Measurements from ENCODE around the gene LAMTOR2. TPM values are rescaled to one million over a fixed set of nuclear protein-coding genes. Genes with fewer than 3 reads are reported as not detected.

LAMTOR2 gene
- total and polyA plus RNA-seq, 5 donors from 2014 or later: 20.2 to 162 (median 118) TPM

GRCh38 chr1:156102633-156103511 is 48.3 kb downstream of the LAMTOR2 start:
- H3K27ac ChIP-seq (ENCODE audit: insufficient read depth, low read length, poor library complexity, severe bottlenecking): peak overlapping the region; percentile 99
- peaks cover 0 to 4% (median 0%) of the 10 kb centered on the region in 7 donors for H3K9me3 Mint-ChIP-seq
- peaks cover 5% of the 10 kb centered on the region for H3K27me3 Mint-ChIP-seq
- peaks cover 3 to 59% (median 36%) of the 10 kb centered on the region in 4 donors for H3K4me1 Mint-ChIP-seq
- no peaks in the 10 kb centered on the region for H3K27me3 ChIP-seq (ENCODE audit: control insufficient read depth, insufficient read depth, low read length)
- no peak overlapping the region for H3K4me3 Mint-ChIP-seq
- H3K27ac Mint-ChIP-seq: peak overlapping the region; percentile 78 to 99 (median 90)
- no peak overlapping the region for H3K4me3 ChIP-seq (ENCODE audit: low read depth, low read length)
- H3K36me3 Mint-ChIP-seq: no peaks in the 10 kb centered on the region
- peaks cover 41% of the 10 kb centered on the region for H3K4me1 ChIP-seq (ENCODE audit: control insufficient read depth, insufficient read depth, low read length, poor library complexity, severe bottlenecking)
- no peaks in the 10 kb centered on the region for H3K36me3 ChIP-seq (ENCODE audit: control insufficient read depth, insufficient read depth, low read length)
- ATAC-seq (ENCODE audit: low read depth in 2 of 2) (no peak), DNase-seq (no peak)
- H3K9me3 ChIP-seq (ENCODE audit: control insufficient read depth in 2 of 2, low read length in 2 of 2): no peaks in the 10 kb centered on the region

- peaks cover 0 to 4% (median 0%) of the 10 kb centered on the region in 7 donors for H3K9me3 Mint-ChIP-seq
- Histone ChIP-seq H3K4me3 (ENCODE audit: low read depth, low read length) (no peak overlapping the region), H3K9me3 (ENCODE audit: control insufficient read depth in 2 of 2, low read length in 2 of 2) (no peaks in the 10 kb centered on the region), H3K27ac (ENCODE audit: insufficient read depth, low read length, poor library complexity, severe bottlenecking) (peak overlapping the region; percentile 99), H3K36me3 (ENCODE audit: control insufficient read depth, insufficient read depth, low read length) (no peaks in the 10 kb centered on the region), H3K4me1 (ENCODE audit: control insufficient read depth, insufficient read depth, low read length, poor library complexity, severe bottlenecking) (peaks cover 41% of the 10 kb centered on the region), H3K27me3 (ENCODE audit: control insufficient read depth, insufficient read depth, low read length) (no peaks in the 10 kb centered on the region)
- peaks cover 5% of the 10 kb centered on the region for H3K27me3 Mint-ChIP-seq
- peak overlapping the region; percentile 90 to 100 (median 99) for H3K27ac Mint-ChIP-seq
- H3K4me1 Mint-ChIP-seq: peaks cover 0 to 57% (median 31%) of the 10 kb centered on the region in 4 donors
- ATAC-seq (ENCODE audit: low read depth in 2 of 2): no peak
- DNase-seq: peak in 1 of 3 donors; percentile 33
- H3K36me3 Mint-ChIP-seq: no peaks in the 10 kb centered on the region
- peak overlapping the region in 2 of 4 donors; percentile 12 to 93 for H3K4me3 Mint-ChIP-seq
These were observed 49.0 kb downstream of the LAMTOR2 start for GRCh38 chr1:156103521-156103947.

DNA sequence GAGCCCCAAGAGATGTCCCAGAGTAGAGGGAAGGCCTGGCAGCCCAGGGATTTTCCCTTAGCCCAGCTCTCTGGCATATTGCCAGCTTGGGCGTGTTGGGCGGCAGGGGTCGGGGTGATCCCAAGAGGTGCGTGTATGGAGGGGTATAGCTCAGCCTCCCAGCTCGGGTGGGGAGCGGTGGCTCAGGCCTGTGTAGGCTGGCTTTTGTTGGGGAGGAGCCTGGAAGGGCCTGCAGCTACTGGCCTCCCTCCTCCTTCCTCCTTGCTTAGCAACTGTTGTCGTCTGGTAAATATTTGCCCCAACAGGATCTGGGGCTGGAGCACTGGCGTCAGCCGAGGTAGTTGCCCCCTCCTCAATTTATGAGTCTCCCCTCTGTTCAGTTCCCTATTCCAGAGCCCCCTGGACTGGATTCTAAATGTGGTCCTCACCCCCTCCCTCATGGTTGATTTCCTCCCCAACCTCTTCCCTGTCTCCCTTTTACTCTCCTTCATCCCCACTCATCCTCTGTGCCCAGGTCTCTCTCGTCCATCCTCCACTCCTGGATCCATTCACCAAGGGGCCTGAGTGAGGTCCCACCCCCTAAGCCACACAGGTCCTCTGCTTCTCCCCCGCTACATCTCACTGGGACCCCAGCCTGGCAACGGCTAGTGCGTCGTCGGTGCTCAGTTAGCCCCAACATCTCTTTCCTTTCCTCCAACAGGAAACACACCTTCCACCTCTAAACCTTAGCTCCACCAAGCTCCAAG is 49.7 kb downstream of the LAMTOR2 start:
- H3K27ac Mint-ChIP-seq: peak overlapping the region; percentile 95 to 100 (median 99)
- Histone ChIP-seq H3K36me3 (ENCODE audit: control insufficient read depth, insufficient read depth, low read length) (no peaks in the 10 kb centered on the region), H3K4me1 (ENCODE audit: control insufficient read depth, insufficient read depth, low read length, poor library complexity, severe bottlenecking) (peaks cover 41% of the 10 kb centered on the region), H3K9me3 (ENCODE audit: control insufficient read depth in 2 of 2, low read length in 2 of 2) (no peaks in the 10 kb centered on the region), H3K27ac (ENCODE audit: insufficient read depth, low read length, poor library complexity, severe bottlenecking) (peak overlapping the region; percentile 99), H3K4me3 (ENCODE audit: low read depth, low read length) (no peak overlapping the region), H3K27me3 (ENCODE audit: control insufficient read depth, insufficient read depth, low read length) (no peaks in the 10 kb centered on the region)
- peaks cover 5% of the 10 kb centered on the region for H3K27me3 Mint-ChIP-seq
- H3K9me3 Mint-ChIP-seq: peaks cover 0 to 4% (median 0%) of the 10 kb centered on the region in 7 donors
- DNase-seq (peak in 2 of 3 donors; percentile 63 to 65), ATAC-seq (ENCODE audit: low read depth in 2 of 2) (peak; percentile 19 to 33)
- no peaks in the 10 kb centered on the region for H3K36me3 Mint-ChIP-seq
- H3K4me3 Mint-ChIP-seq: peak overlapping the region; percentile 38 to 93 (median 62)
- peaks cover 0 to 55% (median 31%) of the 10 kb centered on the region in 4 donors for H3K4me1 Mint-ChIP-seq

GRCh38 chr1:156104861-156105832 is 50.6 kb downstream of the LAMTOR2 start:
- Histone ChIP-seq H3K4me1 (ENCODE audit: control insufficient read depth, insufficient read depth, low read length, poor library complexity, severe bottlenecking) (peaks cover 41% of the 10 kb centered on the region), H3K9me3 (ENCODE audit: control insufficient read depth in 2 of 2, low read length in 2 of 2) (no peaks in the 10 kb centered on the region), H3K27ac (ENCODE audit: insufficient read depth, low read length, poor library complexity, severe bottlenecking) (peak overlapping the region; percentile 99), H3K4me3 (ENCODE audit: low read depth, low read length) (peak overlapping the region; percentile 76), H3K27me3 (ENCODE audit: control insufficient read depth, insufficient read depth, low read length) (no peaks in the 10 kb centered on the region), H3K36me3 (ENCODE audit: control insufficient read depth, insufficient read depth, low read length) (no peaks in the 10 kb centered on the region)
- Mint-ChIP-seq H3K4me1 (peaks cover 0 to 54% (median 33%) of the 10 kb centered on the region in 4 donors), H3K36me3 (no peaks in the 10 kb centered on the region), H3K9me3 (peaks cover 0 to 4% (median 0%) of the 10 kb centered on the region in 7 donors), H3K27ac (peak overlapping the region; percentile 97 to 100 (median 99)), H3K4me3 (peak overlapping the region; percentile 84 to 95 (median 92)), H3K27me3 (peaks cover 5% of the 10 kb centered on the region)
- ATAC-seq (ENCODE audit: low read depth in 2 of 2) (no peak), DNase-seq (no peak)

DNA sequence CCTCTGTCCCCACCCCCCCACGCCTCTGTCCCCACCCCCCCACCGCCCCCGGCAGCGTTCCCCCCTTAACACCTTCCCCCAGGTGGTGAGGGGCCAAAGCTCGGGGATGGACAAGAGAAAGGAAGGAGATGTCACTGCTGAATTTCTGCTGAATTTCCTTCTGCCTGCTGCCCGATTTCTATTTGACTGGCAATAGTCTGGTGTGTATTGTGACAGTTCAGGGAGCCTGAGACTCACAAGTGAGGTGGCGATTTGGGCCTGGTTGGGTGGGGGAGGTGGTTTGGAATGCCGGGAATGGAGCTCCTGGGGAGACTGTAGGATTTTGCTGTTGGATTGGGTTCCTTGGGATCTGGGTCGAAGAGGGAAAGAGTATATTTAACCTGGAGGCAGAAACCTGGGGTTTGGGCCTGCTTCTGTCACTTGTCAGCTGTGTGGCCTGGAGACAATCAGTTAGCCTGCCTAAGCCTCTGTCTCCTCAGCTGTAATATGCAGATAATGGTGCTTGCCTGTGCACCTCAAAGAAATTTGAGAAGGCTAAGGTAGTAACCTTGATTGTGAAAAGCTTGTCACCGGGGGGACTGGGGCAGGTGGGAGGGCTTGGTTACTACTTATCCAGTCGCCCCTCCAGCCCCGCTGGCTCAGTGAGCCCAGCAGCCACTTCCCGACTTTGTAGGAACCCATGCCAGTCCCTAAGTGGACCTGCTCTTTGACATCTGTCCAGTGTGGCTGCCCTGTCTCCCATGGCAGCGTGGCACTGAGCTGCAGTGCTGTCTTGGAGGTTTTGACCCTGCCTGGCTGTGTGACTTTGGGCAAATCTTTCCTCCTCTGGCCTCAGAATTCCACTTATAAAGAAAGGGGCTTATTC is 52.3 kb downstream of the LAMTOR2 start:
- no peaks in the 10 kb centered on the region for H3K27me3 ChIP-seq (ENCODE audit: control insufficient read depth, insufficient read depth, low read length)
- peak overlapping the region; percentile 84 to 95 (median 92) for H3K4me3 Mint-ChIP-seq
- H3K27ac ChIP-seq (ENCODE audit: insufficient read depth, low read length, poor library complexity, severe bottlenecking): peak overlapping the region; percentile 99
- H3K27ac Mint-ChIP-seq: peak overlapping the region; percentile 97 to 100 (median 99)
- H3K4me3 ChIP-seq (ENCODE audit: low read depth, low read length): peak overlapping the region; percentile 69
- H3K9me3 ChIP-seq (ENCODE audit: control insufficient read depth in 2 of 2, low read length in 2 of 2): no peaks in the 10 kb centered on the region
- peaks cover 41% of the 10 kb centered on the region for H3K4me1 ChIP-seq (ENCODE audit: control insufficient read depth, insufficient read depth, low read length, poor library complexity, severe bottlenecking)
- no peaks in the 10 kb centered on the region for H3K36me3 ChIP-seq (ENCODE audit: control insufficient read depth, insufficient read depth, low read length)
- no peaks in the 10 kb centered on the region for H3K36me3 Mint-ChIP-seq
- peaks cover 5% of the 10 kb centered on the region for H3K27me3 Mint-ChIP-seq
- H3K9me3 Mint-ChIP-seq: peaks cover 0 to 4% (median 0%) of the 10 kb centered on the region in 7 donors
- peaks cover 0 to 48% (median 30%) of the 10 kb centered on the region in 4 donors for H3K4me1 Mint-ChIP-seq
- ATAC-seq (ENCODE audit: low read depth in 2 of 2): no peak
- DNase-seq: no peak

DNA sequence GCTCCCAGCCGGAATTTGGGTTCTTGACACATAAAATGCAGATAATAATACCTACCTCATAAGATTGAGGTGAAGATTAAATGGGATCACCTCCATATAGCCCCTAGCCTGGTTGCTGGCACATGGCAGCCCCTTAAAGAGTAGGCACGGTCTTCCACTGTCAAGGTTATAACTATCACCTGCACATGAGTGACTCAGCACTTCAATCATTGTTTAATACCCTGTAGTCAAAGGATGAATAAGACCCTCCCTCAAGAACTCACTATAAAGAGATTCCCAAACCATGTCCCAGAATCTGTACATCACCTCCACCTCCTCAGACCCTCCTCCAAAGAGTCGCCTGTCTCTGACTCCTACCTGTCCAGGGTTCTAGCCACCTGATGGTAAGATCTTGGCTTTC is 53.5 kb downstream of the LAMTOR2 start:
- Mint-ChIP-seq H3K27ac (peak overlapping the region in 2 of 3 donors; percentile 99 to 100), H3K4me1 (peaks cover 0 to 45% (median 30%) of the 10 kb centered on the region in 4 donors), H3K9me3 (peaks cover 0 to 4% (median 0%) of the 10 kb centered on the region in 7 donors), H3K36me3 (no peaks in the 10 kb centered on the region), H3K4me3 (peak overlapping the region in 2 of 4 donors; percentile 9 to 93), H3K27me3 (peaks cover 5% of the 10 kb centered on the region)
- H3K27ac ChIP-seq (ENCODE audit: insufficient read depth, low read length, poor library complexity, severe bottlenecking): peak overlapping the region; percentile 99
- DNase-seq (no peak), ATAC-seq (ENCODE audit: low read depth in 2 of 2) (no peak)
- H3K27me3 ChIP-seq (ENCODE audit: control insufficient read depth, insufficient read depth, low read length): no peaks in the 10 kb centered on the region
- no peaks in the 10 kb centered on the region for H3K36me3 ChIP-seq (ENCODE audit: control insufficient read depth, insufficient read depth, low read length)
- H3K9me3 ChIP-seq (ENCODE audit: control insufficient read depth in 2 of 2, low read length in 2 of 2): no peaks in the 10 kb centered on the region
- no peak overlapping the region for H3K4me3 ChIP-seq (ENCODE audit: low read depth, low read length)
- peaks cover 39% of the 10 kb centered on the region for H3K4me1 ChIP-seq (ENCODE audit: control insufficient read depth, insufficient read depth, low read length, poor library complexity, severe bottlenecking)
